Muscle of leg (tissue), 11 donors: ENCODE measurements around the gene APOC3. TPM values are rescaled to one million over a fixed set of nuclear protein-coding genes. Genes with fewer than 3 reads are reported as not detected.

Source experiments
- DNase-seq: peaks from one replicate; pipeline ENCODE4 v3.0.0; 2013
- H3K27ac ChIP-seq: one replicate; pipeline ENCODE4 v1.5.1; 2013; ENCODE audit warnings: mild to moderate bottlenecking, low read length, control low read depth
- H3K27me3 ChIP-seq: one replicate; pipeline ENCODE4 v1.6.1; 2013; ENCODE audit warnings: low read length; ENCODE audit not compliant: control insufficient read depth, insufficient read depth
- H3K36me3 ChIP-seq: one replicate; pipeline ENCODE4 v1.6.1; 2013; ENCODE audit warnings: low read length; ENCODE audit not compliant: control insufficient read depth, insufficient read depth
- H3K4me1 ChIP-seq: one replicate; pipeline ENCODE4 v1.6.1; 2013; ENCODE audit warnings: low read length; ENCODE audit not compliant: control insufficient read depth, insufficient read depth
- H3K4me3 ChIP-seq: one replicate; pipeline ENCODE4 v1.5.1; 2013; ENCODE audit warnings: low read length, control low read depth
- H3K9me3 ChIP-seq: replicated peaks from 2 replicates; pipeline ENCODE4 v1.6.1; 2013; ENCODE audit warnings: low read depth, low read length; ENCODE audit not compliant: control insufficient read depth
- WGBS: methylation state at CpG from one replicate; pipeline ENCODE4 v1.1.5; 2013; ENCODE audit warnings: missing lambda C conversion rate; ENCODE audit not compliant: insufficient coverage; 5-methylcytosine and 5-hydroxymethylcytosine counted together
- polyA plus RNA-seq, 8 donors: library from polyadenylated mRNA; unstranded; fragments of 120-200 nt; gene quantifications; one replicate each; pipeline versions ENCODE4 v1.2.1 to v1.2.3, GENCODE V29; 2013; ENCODE audit warnings: inconsistent platforms in 1 of 8, low replicate concordance in 1 of 8; ENCODE audit not compliant: insufficient read length in 8 of 8, insufficient read depth in 1 of 8
- total RNA-seq: library from RNA; stranded (reverse); fragments of 120-200 nt; gene quantifications from one replicate; pipeline ENCODE4 v1.2.4, GENCODE V29; 2013

APOC3 gene
- total and polyA plus RNA-seq, 9 donors = 0.40 to 36.6 (median 2.6) TPM; not detected in 3

DNA sequence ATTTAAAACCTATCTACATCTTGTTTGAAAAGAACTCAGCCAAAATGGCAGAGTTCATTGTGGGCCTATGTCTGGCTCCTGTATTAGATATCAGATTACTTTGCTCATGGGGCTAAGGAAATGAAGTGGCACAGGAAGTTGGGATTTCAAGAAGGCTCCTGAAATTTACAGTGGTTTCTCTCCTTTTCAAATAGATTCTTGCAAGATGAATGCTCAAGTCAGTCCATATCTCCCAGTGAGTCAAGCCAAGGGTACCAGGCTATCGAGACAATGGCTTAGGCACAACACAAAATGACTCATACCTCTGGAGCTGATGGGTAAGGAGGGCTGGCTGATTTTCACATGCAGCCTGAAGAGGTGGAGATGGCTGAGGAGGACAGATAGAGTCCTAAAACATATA, 31.8 kb downstream of the APOC3 start:
- Histone ChIP-seq H3K4me3 (no peak overlapping the region), H3K27ac (no peak overlapping the region), H3K9me3 (no peaks in the 10 kb centered on the region), H3K27me3 (no peaks in the 10 kb centered on the region), H3K4me1 (no peaks in the 10 kb centered on the region), H3K36me3 (peaks cover 71% of the 10 kb centered on the region)
- no peak for DNase-seq
- WGBS = no CpG with 5 or more reads among the region's 1 CpG

DNA sequence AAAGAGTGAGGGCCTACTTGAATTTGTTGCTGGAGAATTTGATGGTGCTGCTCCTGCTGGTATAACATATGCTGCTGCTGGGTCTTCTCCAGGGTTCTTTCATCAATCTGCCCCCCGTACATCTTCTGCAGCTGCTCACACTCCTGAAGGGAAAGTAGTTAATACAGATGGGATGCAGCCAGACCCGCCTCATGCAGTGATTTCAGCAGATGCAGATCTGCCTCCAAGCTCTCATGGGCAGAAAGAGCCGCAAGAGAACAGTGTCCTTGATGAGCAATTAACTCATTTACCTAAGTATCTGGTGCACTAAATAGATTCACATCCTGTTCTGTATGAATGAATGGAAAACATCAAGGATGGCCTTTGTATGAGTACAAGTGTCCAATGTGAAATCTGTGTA, 32.5 kb downstream of the APOC3 start:
- Histone ChIP-seq H3K9me3 (no peaks in the 10 kb centered on the region), H3K4me3 (no peak overlapping the region), H3K27me3 (no peaks in the 10 kb centered on the region), H3K36me3 (peaks cover 74% of the 10 kb centered on the region), H3K4me1 (no peaks in the 10 kb centered on the region), H3K27ac (no peak overlapping the region)
- DNase-seq = no peak
- WGBS = no CpG with 5 or more reads among the region's 3 CpGs

DNA sequence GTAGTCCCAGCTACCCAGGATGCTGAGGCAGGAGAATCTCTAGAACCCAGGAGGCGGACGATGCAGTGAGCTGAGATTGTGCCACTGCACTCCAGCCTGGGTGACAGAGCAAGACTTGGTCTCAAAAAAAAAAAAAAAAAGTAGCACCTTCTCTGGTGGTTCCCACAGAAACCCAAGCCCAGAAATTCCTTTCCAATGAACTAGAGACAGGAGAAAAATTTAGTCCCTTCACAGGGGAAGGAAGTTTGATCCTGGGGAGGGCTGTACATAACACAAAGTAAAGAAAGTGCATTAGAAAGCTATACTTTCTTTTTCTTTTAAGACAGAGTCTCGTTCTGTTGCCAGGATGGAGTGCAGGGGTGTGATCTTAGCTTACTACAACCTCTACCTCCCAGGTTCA, 33.2 kb downstream of the APOC3 start:
- WGBS = 85% methylated on average over 2 of the region's 3 CpGs
- DNase-seq = no peak
- Histone ChIP-seq H3K27me3 (no peaks in the 10 kb centered on the region), H3K27ac (no peak overlapping the region), H3K4me3 (no peak overlapping the region), H3K9me3 (no peaks in the 10 kb centered on the region), H3K36me3 (peaks cover 75% of the 10 kb centered on the region), H3K4me1 (peaks cover 2% of the 10 kb centered on the region)

DNA sequence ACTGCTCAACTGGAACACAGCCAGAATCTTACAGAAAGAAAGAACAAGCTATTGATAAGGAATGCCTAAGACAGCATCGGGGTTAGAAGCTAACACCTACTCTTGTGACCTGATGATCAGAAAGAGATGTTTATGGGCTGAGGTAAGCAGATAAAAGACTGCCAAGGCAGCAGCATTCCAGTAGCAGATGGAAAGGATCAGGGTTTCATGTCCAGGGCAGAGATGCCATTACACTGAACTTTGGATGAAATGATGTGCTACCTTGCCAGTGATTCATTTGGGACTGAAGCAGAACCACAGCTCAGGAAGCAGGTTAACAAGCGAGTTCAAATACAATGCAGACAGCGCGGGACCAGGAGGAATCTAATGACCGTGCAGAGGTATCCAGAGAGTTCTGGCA, 34.8 kb downstream of the APOC3 start:
- Histone ChIP-seq H3K36me3 (peaks cover 61% of the 10 kb centered on the region), H3K4me3 (no peak overlapping the region), H3K4me1 (peaks cover 3% of the 10 kb centered on the region), H3K9me3 (no peaks in the 10 kb centered on the region), H3K27ac (no peak overlapping the region), H3K27me3 (no peaks in the 10 kb centered on the region)
- no peak for DNase-seq
- 88% methylated on average over 5 of the region's 5 CpGs for WGBS

DNA sequence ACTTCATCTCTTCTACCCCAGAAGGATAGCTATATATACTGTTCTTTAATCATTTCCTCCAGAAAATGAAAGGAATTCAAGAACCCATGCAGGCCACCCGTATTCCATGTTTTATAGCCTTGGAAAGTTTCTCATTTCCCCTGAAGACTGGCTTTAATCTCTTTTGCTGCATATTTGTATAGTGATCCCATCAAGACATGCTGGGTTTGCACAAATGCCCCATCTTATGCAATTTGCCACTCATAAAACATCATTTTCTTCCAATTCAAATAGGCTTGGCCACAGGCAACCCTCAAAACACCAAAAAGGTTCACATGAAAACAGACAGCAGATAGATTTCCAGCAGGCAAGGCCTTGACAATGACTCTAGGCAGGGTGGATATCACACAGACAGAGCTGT, 36.0 kb downstream of the APOC3 start:
- Histone ChIP-seq H3K9me3 (no peaks in the 10 kb centered on the region), H3K36me3 (peaks cover 64% of the 10 kb centered on the region), H3K4me1 (peaks cover 3% of the 10 kb centered on the region), H3K4me3 (no peak overlapping the region), H3K27me3 (no peaks in the 10 kb centered on the region), H3K27ac (no peak overlapping the region)
- DNase-seq = no peak
- no CpG with 5 or more reads among the region's 1 CpG for WGBS

DNA sequence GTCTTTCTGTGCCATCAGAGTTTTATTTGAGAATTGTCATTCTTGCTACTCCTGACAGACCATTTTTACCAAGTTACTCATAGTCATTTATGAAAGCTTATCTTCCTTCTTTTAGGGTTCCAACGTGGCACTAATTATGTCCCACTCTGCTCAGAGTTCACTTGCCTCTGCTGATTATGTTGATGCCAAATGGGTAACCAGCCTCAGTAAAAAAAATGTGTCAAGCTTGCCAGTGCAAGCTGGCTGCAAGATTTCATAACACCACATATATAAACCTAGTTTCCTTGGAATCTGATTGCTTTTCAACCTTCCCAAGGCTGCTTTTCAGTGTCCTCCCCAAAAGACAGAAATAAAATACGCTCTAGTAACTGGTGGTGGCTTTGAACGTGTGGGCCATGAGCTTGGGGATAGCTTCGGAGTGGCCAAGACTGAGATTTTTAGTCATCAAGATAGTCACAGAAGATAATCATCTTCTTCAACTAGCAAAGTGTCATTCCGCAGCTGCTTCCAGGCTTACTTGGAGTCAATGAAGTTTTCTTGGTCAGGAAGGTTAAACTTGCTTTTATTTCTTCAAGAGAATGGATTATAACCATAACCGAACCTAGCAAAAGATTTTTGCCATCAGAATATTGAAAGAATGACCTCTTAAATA, 37.2 kb downstream of the APOC3 start:
- DNase-seq = no peak
- Histone ChIP-seq H3K4me1 (peaks cover 3% of the 10 kb centered on the region), H3K27me3 (no peaks in the 10 kb centered on the region), H3K36me3 (peaks cover 64% of the 10 kb centered on the region), H3K27ac (no peak overlapping the region), H3K9me3 (no peaks in the 10 kb centered on the region), H3K4me3 (no peak overlapping the region)
- 67% methylated on average over 1 of the region's 6 CpGs for WGBS

DNA sequence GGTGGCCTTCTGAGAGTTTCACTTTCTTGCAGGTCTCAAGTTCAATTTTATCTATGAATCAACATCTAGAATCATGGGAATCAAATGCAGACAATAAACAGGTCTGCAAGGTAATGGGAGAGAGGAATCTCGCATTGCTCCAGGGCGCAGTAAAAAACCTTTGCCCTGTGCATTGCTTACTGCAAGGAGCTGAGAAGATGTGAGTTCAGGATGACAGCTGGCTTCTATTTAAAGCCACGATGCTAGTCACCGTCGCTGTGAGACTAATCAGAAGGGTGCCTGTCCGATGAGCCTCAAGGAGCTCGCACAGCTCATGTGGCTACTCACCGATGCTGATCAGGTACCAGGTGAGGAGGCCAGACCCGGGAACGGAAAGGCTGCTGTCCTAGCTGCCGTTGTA, 37.9 kb downstream of the APOC3 start:
- H3K27ac ChIP-seq = no peak overlapping the region
- H3K36me3 ChIP-seq = peaks cover 61% of the 10 kb centered on the region
- no peak for DNase-seq
- no peak overlapping the region for H3K4me3 ChIP-seq
- 86% methylated on average over 11 of the region's 11 CpGs for WGBS
- no peaks in the 10 kb centered on the region for H3K27me3 ChIP-seq
- peaks cover 3% of the 10 kb centered on the region for H3K4me1 ChIP-seq
- no peaks in the 10 kb centered on the region for H3K9me3 ChIP-seq

DNA sequence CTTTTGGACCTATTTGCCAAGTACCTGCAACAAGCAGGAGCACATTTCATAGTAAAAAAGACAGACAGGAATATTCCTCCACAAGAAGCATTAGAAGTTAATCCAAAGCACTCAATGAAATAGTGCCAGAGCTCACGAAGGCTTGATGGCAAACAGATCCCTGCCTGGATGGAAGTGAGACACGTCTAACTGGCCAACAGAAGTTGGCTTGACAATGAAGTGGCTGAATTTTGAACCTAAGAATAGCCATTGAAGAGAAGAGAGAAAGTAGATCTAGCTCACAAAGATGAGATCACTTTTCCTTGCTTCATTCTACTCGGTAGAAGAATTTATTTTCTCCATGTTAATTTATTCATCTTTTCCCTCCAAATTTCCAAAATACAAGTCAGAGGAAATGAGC, 38.4 kb downstream of the APOC3 start:
- peaks cover 5% of the 10 kb centered on the region for H3K4me1 ChIP-seq
- H3K9me3 ChIP-seq = no peaks in the 10 kb centered on the region
- no peak for DNase-seq
- H3K27me3 ChIP-seq = no peaks in the 10 kb centered on the region
- no peak overlapping the region for H3K4me3 ChIP-seq
- no peak overlapping the region for H3K27ac ChIP-seq
- WGBS = no CpG with 5 or more reads among the region's 3 CpGs
- H3K36me3 ChIP-seq = peaks cover 63% of the 10 kb centered on the region

DNA sequence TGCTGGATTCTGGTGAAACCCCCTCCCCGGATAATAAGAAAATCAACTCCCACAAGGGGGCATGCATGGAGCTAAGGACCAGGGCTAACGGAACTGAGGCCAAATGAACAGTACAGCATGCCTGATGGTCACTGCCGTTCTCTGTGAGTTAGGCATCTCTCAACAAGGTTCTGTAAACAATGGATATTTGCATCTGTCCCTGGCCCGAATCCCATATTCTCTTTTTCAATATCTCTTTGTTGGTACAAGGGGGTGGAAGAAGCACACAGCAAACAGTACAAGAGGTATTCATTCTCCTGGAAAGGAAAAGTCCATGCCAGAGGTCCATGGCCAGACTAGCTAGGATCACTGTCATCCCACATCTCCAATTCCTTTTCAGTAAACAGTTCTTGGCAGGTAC, 39.9 kb downstream of the APOC3 start:
- 100% methylated on average over 1 of the region's 4 CpGs for WGBS
- no peaks in the 10 kb centered on the region for H3K27me3 ChIP-seq
- no peak overlapping the region for H3K4me3 ChIP-seq
- H3K4me1 ChIP-seq = peaks cover 12% of the 10 kb centered on the region
- H3K9me3 ChIP-seq = no peaks in the 10 kb centered on the region
- no peak for DNase-seq
- H3K27ac ChIP-seq = no peak overlapping the region
- peaks cover 63% of the 10 kb centered on the region for H3K36me3 ChIP-seq

DNA sequence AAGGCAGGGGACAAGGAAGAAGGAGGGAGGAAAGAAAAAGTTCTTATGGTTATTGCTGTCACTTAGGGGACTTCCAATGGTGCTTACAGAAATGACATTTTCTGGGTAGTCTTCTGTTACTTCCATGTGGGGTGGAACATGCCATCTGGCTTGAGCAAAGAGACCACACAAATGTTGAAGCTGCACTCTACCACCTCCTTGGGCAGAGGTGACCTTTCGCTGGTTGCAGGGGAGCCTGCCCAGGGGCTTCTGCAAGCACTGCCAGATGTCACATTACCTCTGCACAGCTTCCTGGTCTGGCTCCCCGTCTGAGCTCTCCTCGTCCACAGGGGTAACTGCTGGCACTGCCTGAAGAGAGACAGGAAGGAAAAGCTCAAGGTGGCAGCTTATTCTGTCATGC, 40.3 kb downstream of the APOC3 start:
- no peak overlapping the region for H3K27ac ChIP-seq
- H3K9me3 ChIP-seq = no peaks in the 10 kb centered on the region
- DNase-seq = no peak
- no peaks in the 10 kb centered on the region for H3K27me3 ChIP-seq
- no peak overlapping the region for H3K4me3 ChIP-seq
- 67% methylated on average over 3 of the region's 3 CpGs for WGBS
- H3K36me3 ChIP-seq = peaks cover 63% of the 10 kb centered on the region
- peaks cover 12% of the 10 kb centered on the region for H3K4me1 ChIP-seq

DNA sequence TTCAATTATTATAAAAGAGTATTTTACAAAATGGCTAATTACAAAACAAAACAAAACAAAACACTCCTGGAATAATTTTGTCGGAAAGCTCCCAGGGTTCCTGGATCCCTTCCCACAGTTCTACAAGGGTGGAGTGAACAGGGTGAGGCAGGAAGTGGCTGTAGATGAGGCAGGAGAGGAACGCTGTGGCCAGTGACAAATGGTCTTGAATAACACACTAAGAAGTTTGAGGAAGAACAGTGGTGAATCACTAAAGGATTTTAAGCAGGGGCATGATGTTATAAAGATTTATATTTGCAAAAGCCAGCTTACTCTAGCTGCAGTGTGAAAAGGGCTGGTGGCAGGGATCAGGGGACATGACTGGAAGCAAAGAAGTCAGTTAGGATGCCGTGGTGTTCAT, 41.5 kb downstream of the APOC3 start:
- WGBS = 80% methylated on average over 2 of the region's 3 CpGs
- H3K36me3 ChIP-seq = peaks cover 63% of the 10 kb centered on the region
- no peak overlapping the region for H3K4me3 ChIP-seq
- no peaks in the 10 kb centered on the region for H3K27me3 ChIP-seq
- no peaks in the 10 kb centered on the region for H3K9me3 ChIP-seq
- peaks cover 12% of the 10 kb centered on the region for H3K4me1 ChIP-seq
- DNase-seq = no peak
- H3K27ac ChIP-seq = no peak overlapping the region
